ENCODE data around the gene DCTN2. TPM values are rescaled to one million over a fixed set of nuclear protein-coding genes. Genes with fewer than 3 reads are reported as not detected.
"Not testable (repeated sequence)": the region's sequence is repeated elsewhere in the genome, so short reads cannot be mapped to it uniquely, and the experiment has no call there.

Gene DCTN2
- total RNA-seq, 1 donor from 2014 or later = 90.7 TPM

DNA sequence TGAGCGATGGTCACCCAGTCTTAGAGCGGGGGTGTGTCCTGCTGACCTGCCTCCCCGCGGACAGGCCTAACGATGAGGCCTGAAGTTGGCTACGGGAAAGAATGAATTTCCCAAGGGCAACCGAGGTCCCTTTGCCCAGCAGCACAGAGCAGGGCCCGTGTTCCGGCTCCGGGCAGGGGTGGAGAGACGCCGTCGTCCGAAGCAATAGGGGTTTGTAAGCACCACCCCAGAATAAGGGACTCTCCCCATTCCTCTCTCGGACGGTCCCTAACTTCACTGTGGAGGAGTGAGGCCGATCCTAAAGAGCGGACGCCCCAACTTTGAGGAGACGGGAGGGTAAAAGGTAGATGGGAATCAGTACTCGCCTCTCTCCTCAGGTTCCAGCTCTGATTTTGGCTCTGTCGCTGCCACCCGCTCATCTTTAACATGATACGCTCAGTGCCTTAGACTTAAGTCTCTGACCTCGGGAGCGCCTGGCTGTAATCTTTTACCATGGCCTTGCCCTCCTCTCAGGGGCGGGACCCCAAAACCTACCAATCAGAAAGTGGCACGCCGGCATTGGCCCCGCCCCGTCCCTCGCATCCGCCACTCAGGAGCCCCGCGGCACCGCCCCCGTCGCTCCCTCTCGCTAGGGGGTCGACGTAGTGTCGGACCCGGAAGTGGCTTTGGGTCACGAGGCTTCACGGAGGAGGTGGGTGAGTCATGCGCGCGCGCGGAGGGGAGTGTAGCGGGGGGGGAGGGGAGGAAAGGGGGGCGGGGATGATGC is 26.8 kb downstream of the DCTN2 start, which contains the start of gene DDIT3:
TSS of gene DDIT3 (minus strand) at position 462 of the 766 bp plus-strand sequence. CDS start 3,108 bp downstream, outside the sequence.
- Histone ChIP-seq H3K4me1 (peaks cover 56% of the 10 kb centered on the region), H3K27me3 (no peaks in the 10 kb centered on the region), H3K36me3 (peaks cover 43% of the 10 kb centered on the region), H3K27ac (peak within 1 kb of the TSS; percentile 90), H3K9me3 (no peaks in the 10 kb centered on the region), H3K4me3 (peak within 1 kb of the TSS; percentile 94)
- intact Hi-C loops (cut with DNase I) = no loop called here
- DNase-seq (peak; percentile 100), ATAC-seq (peak; percentile 87)
- TF ChIP-seq, protein P1, sequence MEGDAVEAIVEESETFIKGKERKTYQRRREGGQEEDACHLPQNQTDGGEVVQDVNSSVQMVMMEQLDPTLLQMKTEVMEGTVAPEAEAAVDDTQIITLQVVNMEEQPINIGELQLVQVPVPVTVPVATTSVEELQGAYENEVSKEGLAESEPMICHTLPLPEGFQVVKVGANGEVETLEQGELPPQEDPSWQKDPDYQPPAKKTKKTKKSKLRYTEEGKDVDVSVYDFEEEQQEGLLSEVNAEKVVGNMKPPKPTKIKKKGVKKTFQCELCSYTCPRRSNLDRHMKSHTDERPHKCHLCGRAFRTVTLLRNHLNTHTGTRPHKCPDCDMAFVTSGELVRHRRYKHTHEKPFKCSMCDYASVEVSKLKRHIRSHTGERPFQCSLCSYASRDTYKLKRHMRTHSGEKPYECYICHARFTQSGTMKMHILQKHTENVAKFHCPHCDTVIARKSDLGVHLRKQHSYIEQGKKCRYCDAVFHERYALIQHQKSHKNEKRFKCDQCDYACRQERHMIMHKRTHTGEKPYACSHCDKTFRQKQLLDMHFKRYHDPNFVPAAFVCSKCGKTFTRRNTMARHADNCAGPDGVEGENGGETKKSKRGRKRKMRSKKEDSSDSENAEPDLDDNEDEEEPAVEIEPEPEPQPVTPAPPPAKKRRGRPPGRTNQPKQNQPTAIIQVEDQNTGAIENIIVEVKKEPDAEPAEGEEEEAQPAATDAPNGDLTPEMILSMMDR (IDR thresholded peaks at IDR 0.05) = no peak

DNA sequence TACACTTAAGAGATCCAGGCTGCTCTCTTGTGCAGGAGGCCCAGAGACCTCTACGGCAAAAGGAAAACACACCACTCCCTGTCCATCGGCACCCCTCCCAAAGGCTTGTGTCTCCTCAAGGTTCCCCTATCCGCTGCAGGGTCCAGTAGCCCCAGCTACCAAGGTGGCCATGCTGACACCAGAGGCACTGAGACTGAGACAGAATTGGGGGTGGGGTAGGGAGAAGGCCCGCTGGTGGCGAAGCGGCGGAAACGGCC is 27.3 kb downstream of the DCTN2 start:
- no peaks in the 10 kb centered on the region for H3K9me3 ChIP-seq
- H3K4me3 ChIP-seq = peak overlapping the region; percentile 94
- peaks cover 43% of the 10 kb centered on the region for H3K36me3 ChIP-seq
- DNase-seq (no peak), ATAC-seq (no peak)
- H3K4me1 ChIP-seq = peaks cover 51% of the 10 kb centered on the region
- intact Hi-C loops (cut with DNase I) = no loop called here
- TF ChIP-seq, protein P1 (IDR thresholded peaks at IDR 0.05) = no peak
- H3K27me3 ChIP-seq = no peaks in the 10 kb centered on the region
- H3K27ac ChIP-seq = peak overlapping the region; percentile 90

DNA sequence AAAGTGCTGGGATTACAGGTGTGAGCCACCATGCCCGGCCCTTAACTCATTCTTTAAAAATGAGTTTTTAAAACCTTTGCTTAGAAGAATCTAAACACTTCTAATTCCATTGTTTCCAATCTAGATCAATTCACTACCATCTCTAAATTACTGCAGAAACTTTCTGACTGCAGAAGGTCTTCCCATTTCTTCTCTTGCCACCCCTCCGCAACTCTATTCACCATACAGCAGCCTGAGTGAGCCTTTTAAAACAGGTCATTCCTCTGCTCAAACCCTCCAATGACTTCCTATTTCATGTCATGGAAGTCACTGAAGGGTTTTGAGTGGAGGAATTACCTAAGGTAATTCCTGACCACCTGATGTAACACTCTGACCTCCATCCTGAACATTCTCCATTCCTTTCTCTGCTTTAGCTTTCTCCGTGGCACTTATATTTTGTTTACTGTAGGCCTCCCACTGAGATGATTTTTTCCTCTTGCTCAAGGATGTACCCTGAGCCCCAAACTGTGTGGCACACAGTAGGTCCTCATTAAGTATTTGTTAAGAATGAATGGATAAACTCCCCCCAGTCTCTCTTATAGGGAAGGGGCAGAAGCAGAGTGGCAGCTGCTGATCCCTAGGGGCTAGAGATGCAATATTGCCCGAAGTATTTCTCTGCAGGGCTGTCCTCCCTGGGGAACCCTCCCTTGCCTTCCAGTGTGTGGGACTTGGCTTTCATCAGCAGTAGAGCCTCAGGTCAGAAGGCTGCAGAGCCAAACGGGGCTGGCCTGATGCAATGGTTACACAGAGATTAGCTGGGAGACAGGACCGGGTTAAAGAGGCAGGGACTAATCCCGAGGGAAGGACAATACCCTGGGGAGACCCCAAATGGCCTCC is 27.8 kb downstream of the DCTN2 start:
- Histone ChIP-seq H3K36me3 (peaks cover 43% of the 10 kb centered on the region), H3K4me3 (peak overlapping the region; percentile 94), H3K4me1 (peaks cover 45% of the 10 kb centered on the region), H3K27me3 (no peaks in the 10 kb centered on the region), H3K9me3 (no peaks in the 10 kb centered on the region), H3K27ac (peak overlapping the region; percentile 90)
- intact Hi-C loops (cut with DNase I) = no loop called here
- DNase-seq (no peak), ATAC-seq (no peak)
- TF ChIP-seq, protein P1 (IDR thresholded peaks at IDR 0.05) = no peak

DNA sequence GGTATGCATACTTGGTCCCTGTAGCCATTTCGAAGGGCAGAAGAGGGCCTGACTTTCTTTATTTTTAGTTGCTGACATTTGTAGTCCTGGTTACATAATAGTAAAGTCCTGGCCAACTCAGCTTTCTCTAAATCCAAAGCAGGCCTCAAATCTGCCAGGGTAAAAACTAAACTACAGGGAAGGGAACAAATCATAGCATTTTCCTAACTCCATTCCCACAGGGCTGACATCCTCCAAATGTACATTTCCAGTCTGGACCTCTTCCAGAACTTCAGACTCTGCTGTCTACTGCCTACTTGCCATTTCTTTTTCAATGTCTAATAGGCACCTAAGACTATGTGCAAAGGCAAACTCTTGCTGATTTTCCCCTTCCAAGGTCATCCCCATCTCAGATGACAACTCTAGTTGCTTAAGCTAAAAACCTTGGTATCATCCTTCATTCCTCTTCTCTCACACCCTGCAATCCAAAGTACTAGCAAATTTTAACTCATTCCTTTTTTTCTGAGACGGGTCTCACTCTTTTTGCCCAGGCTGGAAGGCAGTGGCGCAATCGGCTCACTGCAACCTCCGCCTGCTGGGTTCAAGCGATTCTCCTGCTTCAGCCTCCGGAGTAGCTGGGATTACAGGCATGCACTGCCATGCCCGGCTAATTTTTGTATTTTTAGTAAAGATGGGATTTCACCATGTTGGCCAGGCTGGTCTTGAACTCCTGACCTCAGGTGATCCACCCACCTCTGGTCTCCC is 28.6 kb downstream of the DCTN2 start:
- peak overlapping the region; percentile 37 for H3K27ac ChIP-seq
- H3K4me3 ChIP-seq = peak overlapping the region; percentile 94
- H3K36me3 ChIP-seq = peaks cover 48% of the 10 kb centered on the region
- DNase-seq = no peak
- no peaks in the 10 kb centered on the region for H3K9me3 ChIP-seq
- peaks cover 39% of the 10 kb centered on the region for H3K4me1 ChIP-seq
- ATAC-seq = no peak
- no peaks in the 10 kb centered on the region for H3K27me3 ChIP-seq
- TF ChIP-seq, protein P1 (IDR thresholded peaks at IDR 0.05) = no peak
- intact Hi-C loops (cut with DNase I) = no loop called here

DNA sequence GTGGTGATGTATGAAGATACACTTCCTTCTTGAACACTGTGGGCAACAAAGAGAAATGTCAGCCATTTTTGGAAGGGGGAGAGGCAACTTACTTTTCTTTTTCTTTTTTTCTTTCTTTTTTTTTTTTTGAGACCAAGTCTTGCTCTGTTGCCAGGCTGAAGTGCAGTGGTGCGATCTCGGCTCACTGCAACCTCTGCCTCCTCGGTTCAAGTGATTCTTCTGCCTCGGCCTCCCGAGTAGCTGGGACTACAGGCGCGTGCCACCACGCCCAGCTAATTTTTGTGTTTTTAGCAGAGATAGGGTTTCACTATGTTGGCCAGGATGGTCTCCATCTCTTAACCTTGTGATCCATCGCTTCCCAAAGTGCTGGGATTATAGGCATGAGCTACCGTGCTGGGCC is 29.3 kb downstream of the DCTN2 start:
- peak overlapping the region; percentile 37 for H3K27ac ChIP-seq
- H3K36me3 ChIP-seq = peaks cover 55% of the 10 kb centered on the region
- ATAC-seq = not testable (repeated sequence)

More for the DNA sequence above, 29.3 kb downstream of the DCTN2 start:
- H3K27me3 ChIP-seq; intact Hi-C loops (cut with DNase I); DNase-seq; H3K9me3 ChIP-seq: not testable (repeated sequence)
- H3K4me1 ChIP-seq = peaks cover 39% of the 10 kb centered on the region
- H3K4me3 ChIP-seq = peak overlapping the region; percentile 94
